WTC11 (cell line): Measurements from ENCODE around the gene ETV1. TPM values are rescaled to one million over a fixed set of nuclear protein-coding genes. Genes with fewer than 3 reads are reported as not detected.

Experiments
- ATAC-seq: fragments of 200-7000 bp; cut with Tn5 transposase; 2 replicates; pipeline ENCODE4 v1.10.0; 2021; ENCODE audit warnings: mild to moderate bottlenecking, moderate library complexity
- CTCF ChIA-PET: fragments of 300-600 bp; sonication (Branson Sonifier 250); formaldehyde crosslinking; loops from one replicate; lab custom pipeline; 2021; ENCODE audit warnings: antibody characterized with exemption; lab: Charles Lee
- POLR2A ChIA-PET: fragments of 350-600 bp; sonication (Branson Sonifier 250); formaldehyde crosslinking; loops from one replicate; lab custom pipeline; 2021; ENCODE audit warnings: antibody characterized with exemption; lab: Charles Lee
- DNase-seq: peaks from one replicate; pipeline ENCODE4 v3.0.0; 2021; ENCODE audit warnings: low spot score
- H3K27ac Mint-ChIP-seq: 2 replicates; pipeline ENCODE4 v1.8.0; 2021; ENCODE audit warnings: mixed read lengths
- H3K27me3 Mint-ChIP-seq: 2 replicates; pipeline ENCODE4 v1.8.0; 2021; ENCODE audit warnings: low read depth, mild to moderate bottlenecking, moderate library complexity, mixed read lengths
- H3K36me3 Mint-ChIP-seq: 2 replicates; pipeline ENCODE4 v1.8.0; 2021; ENCODE audit warnings: mixed read lengths
- H3K4me1 Mint-ChIP-seq: 2 replicates; pipeline ENCODE4 v1.8.0; 2022; ENCODE audit warnings: mixed read lengths
- H3K4me3 Mint-ChIP-seq: 2 replicates; pipeline ENCODE4 v1.8.0; 2021; ENCODE audit warnings: mild to moderate bottlenecking, moderate library complexity, mixed read lengths
- H3K9me3 Mint-ChIP-seq: 2 replicates; pipeline ENCODE4 v1.8.0; 2021; ENCODE audit warnings: mixed read lengths
- CBFB ChIP-seq: sonication (generic); formaldehyde crosslinking; IDR thresholded peaks from 2 replicates; pipeline ENCODE4 v1.8.1; 2022; ENCODE audit warnings: mild to moderate bottlenecking, low read depth, missing genetic modification reagents
- CREB1 ChIP-seq: sonication (generic); formaldehyde crosslinking; IDR thresholded peaks from 2 replicates; pipeline ENCODE4 v1.8.0; 2023; ENCODE audit warnings: mild to moderate bottlenecking, missing genetic modification reagents
- E2F1 ChIP-seq: sonication (generic); formaldehyde crosslinking; IDR thresholded peaks from 2 replicates; pipeline ENCODE4 v1.8.0; 2022; ENCODE audit warnings: mild to moderate bottlenecking, missing genetic modification reagents
- ERG ChIP-seq: fragments of 250-450 bp; sonication (Bioruptor Pico); IDR thresholded peaks from 2 replicates; pipeline ENCODE4 v1.8.0; 2021; ENCODE audit warnings: mild to moderate bottlenecking
- ETV6 ChIP-seq: sonication (generic); formaldehyde crosslinking; IDR thresholded peaks from 2 replicates; pipeline ENCODE4 v1.8.1; 2022; ENCODE audit warnings: mild to moderate bottlenecking, missing genetic modification reagents
- FOXK1 ChIP-seq: sonication (generic); formaldehyde crosslinking; IDR thresholded peaks from 2 replicates; pipeline ENCODE4 v1.8.0; 2022; ENCODE audit warnings: mild to moderate bottlenecking, moderate library complexity, missing genetic modification reagents
- FOXP4 ChIP-seq: sonication (generic); formaldehyde crosslinking; IDR thresholded peaks from 2 replicates; pipeline ENCODE4 v1.8.0; 2022; ENCODE audit warnings: mild to moderate bottlenecking, missing genetic modification reagents
- GABPB1 ChIP-seq: sonication (generic); formaldehyde crosslinking; IDR thresholded peaks from 2 replicates; pipeline ENCODE4 v1.8.1; 2023; ENCODE audit warnings: mild to moderate bottlenecking, missing genetic modification reagents
- GTF2I ChIP-seq: fragments of 250-450 bp; sonication (Bioruptor Pico); conservative IDR thresholded peaks from 2 replicates; pipeline ENCODE4 v1.4.0; 2021; ENCODE audit warnings: mild to moderate bottlenecking
- IRF1 ChIP-seq: sonication (generic); formaldehyde crosslinking; IDR thresholded peaks from 2 replicates; pipeline ENCODE4 v1.8.0; 2023; ENCODE audit warnings: missing genetic modification reagents
- MLX ChIP-seq: sonication (generic); formaldehyde crosslinking; IDR thresholded peaks from 2 replicates; pipeline ENCODE4 v1.8.1; 2023; ENCODE audit warnings: mild to moderate bottlenecking, missing genetic modification reagents, moderate library complexity
- MXD4 ChIP-seq: fragments of 250-450 bp; sonication (Bioruptor Pico); IDR thresholded peaks from 2 replicates; pipeline ENCODE4 v1.8.0; 2021; ENCODE audit warnings: mild to moderate bottlenecking, moderate library complexity, borderline replicate concordance
- NR2C2 ChIP-seq: sonication (generic); formaldehyde crosslinking; IDR thresholded peaks from 2 replicates; pipeline ENCODE4 v1.8.0; 2022; ENCODE audit warnings: mild to moderate bottlenecking, missing genetic modification reagents
- NR3C1 ChIP-seq: sonication (generic); formaldehyde crosslinking; conservative IDR thresholded peaks from 2 replicates; pipeline ENCODE4 v1.8.1; 2023; ENCODE audit warnings: low read depth, mild to moderate bottlenecking, missing genetic modification reagents
- SMAD4 ChIP-seq: sonication (generic); formaldehyde crosslinking; IDR thresholded peaks from 2 replicates; pipeline ENCODE4 v1.8.0; 2022; ENCODE audit warnings: mild to moderate bottlenecking, missing genetic modification reagents
- TP53 ChIP-seq: sonication (generic); formaldehyde crosslinking; IDR thresholded peaks from 2 replicates; pipeline ENCODE4 v1.8.1; 2023; ENCODE audit warnings: mild to moderate bottlenecking, missing genetic modification reagents
- ZNF219 ChIP-seq: sonication (generic); formaldehyde crosslinking; IDR thresholded peaks from 2 replicates; pipeline ENCODE4 v1.8.0; 2023; ENCODE audit warnings: missing genetic modification reagents, mild to moderate bottlenecking, borderline replicate concordance
- ZNF423 ChIP-seq: fragments of 250-450 bp; sonication (Bioruptor Pico); IDR thresholded peaks from 2 replicates; pipeline ENCODE4 v2.1.2; 2022; ENCODE audit warnings: mild to moderate bottlenecking, moderate library complexity
- ZNF425 ChIP-seq: fragments of 250-450 bp; sonication (Bioruptor Pico); conservative IDR thresholded peaks from 2 replicates; pipeline ENCODE4 v1.9.0; 2021; ENCODE audit warnings: mild to moderate bottlenecking
- ZNF512 ChIP-seq: sonication (generic); formaldehyde crosslinking; IDR thresholded peaks from 2 replicates; pipeline ENCODE4 v1.8.1; 2022; ENCODE audit warnings: missing genetic modification reagents, borderline replicate concordance
- total RNA-seq: library from RNA; stranded (reverse); gene quantifications from 3 replicates; pipeline ENCODE4 v1.2.3, GENCODE V29; 2021

Gene ETV1
- total RNA-seq, 1 experiment from 2014 or later: 76.6 TPM

GRCh38 chr7:13904007-13904406 is 85.5 kb downstream of the ETV1 start:
- H3K4me3 Mint-ChIP-seq: no peak overlapping the region
- H3K27me3 Mint-ChIP-seq: no peaks in the 10 kb centered on the region
- H3K36me3 Mint-ChIP-seq: peaks cover 72% of the 10 kb centered on the region
- no peak for DNase-seq
- H3K9me3 Mint-ChIP-seq: no peaks in the 10 kb centered on the region
- TF ChIP-seq CREB1 (CRISPR knock-in tag) (no peak), ERG (CRISPR knock-in tag) (no peak), E2F1 (CRISPR knock-in tag) (no peak), SMAD4 (CRISPR knock-in tag) (no peak), ZNF219 (CRISPR knock-in tag) (no peak), FOXK1 (CRISPR knock-in tag) (no peak), TP53 (CRISPR knock-in tag) (no peak), NR3C1 (CRISPR knock-in tag) (no peak), FOXP4 (CRISPR knock-in tag) (no peak), ETV6 (CRISPR knock-in tag) (no peak), GABPB1 (CRISPR knock-in tag) (no peak), ZNF512 (CRISPR knock-in tag) (no peak), CBFB (CRISPR knock-in tag) (no peak), IRF1 (CRISPR knock-in tag) (no peak), MXD4 (CRISPR knock-in tag) (no peak), NR2C2 (CRISPR knock-in tag) (no peak), ZNF423 (CRISPR knock-in tag) (no peak), ZNF425 (no peak), GTF2I (CRISPR knock-in tag) (no peak), MLX (CRISPR knock-in tag) (no peak)
- TF ChIP-seq, all 79 proteins: peak for 0
- ATAC-seq: no peak
- CTCF ChIA-PET: no interaction called here
- no peak overlapping the region for H3K27ac Mint-ChIP-seq
- POLR2A ChIA-PET: no interaction called here
- H3K4me1 Mint-ChIP-seq: peaks cover 2% of the 10 kb centered on the region
